ENCODE data around the gene TGFB2.
A peak's percentile ranks its signal among the peaks of the same experiment; 100 is the strongest.

Gene TGFB2

DNA sequence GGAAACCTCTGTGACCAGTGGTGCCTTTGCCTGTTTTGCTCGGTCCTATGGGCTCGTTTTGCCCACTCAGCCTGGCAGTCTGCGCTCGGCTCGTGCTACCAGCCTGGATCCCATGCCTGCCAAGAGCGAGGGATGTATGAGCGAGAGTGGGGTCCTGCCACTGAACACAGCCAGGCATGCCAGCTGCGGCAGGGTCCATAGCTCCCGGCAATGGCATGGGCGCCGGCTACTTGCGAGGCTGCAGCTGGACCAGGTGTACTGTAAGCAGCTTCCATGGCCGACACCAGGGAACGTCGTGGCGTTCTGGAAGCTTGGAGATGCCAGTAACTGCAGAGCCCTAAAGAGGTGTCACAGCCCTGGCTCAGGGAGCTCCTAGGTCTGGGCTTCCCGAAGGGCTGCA, 22.4 kb upstream of the TGFB2 start:
- Mint-ChIP-seq H3K27me3 (ENCODE audit: low read depth, poor library complexity) (no peaks in the 10 kb centered on the region), H3K9me3 (no peaks in the 10 kb centered on the region), H3K27ac (peak overlapping the region; percentile 86), H3K36me3 (ENCODE audit: low read depth) (peaks cover 57% of the 10 kb centered on the region), H3K4me3 (no peak overlapping the region), H3K4me1 (no peaks in the 10 kb centered on the region)
- DNase-seq, result no peak
- TF ChIP-seq, protein P1, sequence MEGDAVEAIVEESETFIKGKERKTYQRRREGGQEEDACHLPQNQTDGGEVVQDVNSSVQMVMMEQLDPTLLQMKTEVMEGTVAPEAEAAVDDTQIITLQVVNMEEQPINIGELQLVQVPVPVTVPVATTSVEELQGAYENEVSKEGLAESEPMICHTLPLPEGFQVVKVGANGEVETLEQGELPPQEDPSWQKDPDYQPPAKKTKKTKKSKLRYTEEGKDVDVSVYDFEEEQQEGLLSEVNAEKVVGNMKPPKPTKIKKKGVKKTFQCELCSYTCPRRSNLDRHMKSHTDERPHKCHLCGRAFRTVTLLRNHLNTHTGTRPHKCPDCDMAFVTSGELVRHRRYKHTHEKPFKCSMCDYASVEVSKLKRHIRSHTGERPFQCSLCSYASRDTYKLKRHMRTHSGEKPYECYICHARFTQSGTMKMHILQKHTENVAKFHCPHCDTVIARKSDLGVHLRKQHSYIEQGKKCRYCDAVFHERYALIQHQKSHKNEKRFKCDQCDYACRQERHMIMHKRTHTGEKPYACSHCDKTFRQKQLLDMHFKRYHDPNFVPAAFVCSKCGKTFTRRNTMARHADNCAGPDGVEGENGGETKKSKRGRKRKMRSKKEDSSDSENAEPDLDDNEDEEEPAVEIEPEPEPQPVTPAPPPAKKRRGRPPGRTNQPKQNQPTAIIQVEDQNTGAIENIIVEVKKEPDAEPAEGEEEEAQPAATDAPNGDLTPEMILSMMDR (IDR thresholded peaks at IDR 0.05), result no peak

DNA sequence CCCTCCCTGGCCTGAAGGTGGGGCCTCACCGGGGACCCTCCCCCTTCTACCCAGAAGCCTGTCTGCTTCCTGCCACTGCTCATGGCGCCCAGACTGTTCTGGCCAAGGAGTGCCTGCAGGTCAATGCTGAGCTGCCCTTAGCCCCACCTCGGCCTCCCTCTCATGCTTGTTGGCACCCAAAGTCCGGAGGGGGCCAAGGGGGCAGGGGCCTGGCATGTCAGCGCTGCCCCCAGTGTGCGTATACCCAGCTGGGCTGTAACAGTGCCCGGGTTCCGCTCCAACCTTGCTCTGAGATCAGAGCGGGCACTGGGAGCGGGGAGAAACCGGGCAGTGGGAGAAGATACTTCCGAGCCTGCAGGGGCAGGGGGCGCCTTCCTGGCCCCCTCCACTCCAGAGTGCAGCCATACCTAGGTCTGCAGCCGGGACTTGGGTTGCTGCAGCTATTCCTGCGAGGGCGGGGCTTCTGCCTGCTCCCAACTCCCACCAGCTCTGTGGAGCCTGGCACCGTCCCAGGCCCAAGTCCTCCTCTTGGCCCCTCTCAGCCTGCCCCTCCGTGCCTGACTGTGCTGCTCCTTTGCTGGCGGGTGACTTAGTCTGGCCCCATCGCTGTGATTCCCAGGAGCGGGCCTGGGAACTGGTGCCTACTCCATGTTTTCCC, 21.4 kb upstream of the TGFB2 start:
- TF ChIP-seq, protein P1 (IDR thresholded peaks at IDR 0.05), result no peak
- H3K36me3 Mint-ChIP-seq (ENCODE audit: low read depth), result peaks cover 61% of the 10 kb centered on the region

DNA sequence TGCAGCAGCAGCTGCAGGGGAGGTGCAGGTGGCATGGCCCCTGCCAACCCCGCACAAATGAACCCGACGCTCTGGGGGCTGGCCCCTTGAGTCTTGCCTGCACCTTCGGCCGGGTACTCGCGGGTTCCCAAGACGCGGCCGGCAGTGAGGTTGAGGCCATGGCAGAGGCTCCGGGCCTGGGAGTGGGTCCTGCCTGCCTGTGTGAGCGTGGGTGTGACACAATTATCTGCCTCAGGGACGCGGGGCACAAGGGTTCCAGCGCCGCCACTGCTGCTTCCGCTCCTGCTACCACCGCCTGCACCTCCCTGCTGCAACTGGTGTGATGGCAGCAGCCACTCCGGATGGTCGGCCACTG, 20.9 kb upstream of the TGFB2 start:
- TF ChIP-seq, protein P1 (IDR thresholded peaks at IDR 0.05), result no peak
- DNase-seq, result no peak
- no peaks in the 10 kb centered on the region for H3K9me3 Mint-ChIP-seq
- H3K4me3 Mint-ChIP-seq, result no peak overlapping the region
- H3K27ac Mint-ChIP-seq, result no peak overlapping the region
- H3K27me3 Mint-ChIP-seq (ENCODE audit: low read depth, poor library complexity), result no peaks in the 10 kb centered on the region
- no peaks in the 10 kb centered on the region for H3K4me1 Mint-ChIP-seq
- H3K36me3 Mint-ChIP-seq (ENCODE audit: low read depth), result peaks cover 57% of the 10 kb centered on the region

More for the DNA sequence above, 21.4 kb upstream of the TGFB2 start:
- H3K9me3 Mint-ChIP-seq, result no peaks in the 10 kb centered on the region
- H3K27me3 Mint-ChIP-seq (ENCODE audit: low read depth, poor library complexity), result no peaks in the 10 kb centered on the region
- H3K4me3 Mint-ChIP-seq, result no peak overlapping the region
- no peak overlapping the region for H3K27ac Mint-ChIP-seq
- no peak for DNase-seq
- no peaks in the 10 kb centered on the region for H3K4me1 Mint-ChIP-seq

DNA sequence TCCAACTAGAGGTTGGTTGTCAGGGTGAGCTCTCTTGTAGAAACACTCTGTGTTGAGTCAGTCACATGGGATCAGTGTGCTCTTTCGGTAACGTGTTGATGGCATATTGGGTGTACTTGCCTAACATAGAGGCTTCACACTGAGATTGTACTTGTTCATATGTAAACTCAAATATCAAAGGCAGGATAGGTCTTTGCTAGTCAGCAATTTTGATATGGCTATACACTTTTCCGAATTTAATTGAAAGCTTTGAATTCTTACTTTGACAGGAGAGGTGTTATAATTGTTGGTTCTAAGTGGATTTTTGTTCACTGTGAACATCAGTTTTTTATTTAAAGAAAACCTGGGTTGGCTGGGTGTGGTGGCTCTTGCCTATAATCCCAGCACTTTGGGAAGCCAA, 16.4 kb upstream of the TGFB2 start:
- DNase-seq, result no peak
- Mint-ChIP-seq H3K27me3 (ENCODE audit: low read depth, poor library complexity) (no peaks in the 10 kb centered on the region), H3K9me3 (no peaks in the 10 kb centered on the region), H3K36me3 (ENCODE audit: low read depth) (peaks cover 61% of the 10 kb centered on the region), H3K4me1 (no peaks in the 10 kb centered on the region), H3K4me3 (no peak overlapping the region), H3K27ac (no peak overlapping the region)
- TF ChIP-seq, protein P1 (IDR thresholded peaks at IDR 0.05), result no peak

DNA sequence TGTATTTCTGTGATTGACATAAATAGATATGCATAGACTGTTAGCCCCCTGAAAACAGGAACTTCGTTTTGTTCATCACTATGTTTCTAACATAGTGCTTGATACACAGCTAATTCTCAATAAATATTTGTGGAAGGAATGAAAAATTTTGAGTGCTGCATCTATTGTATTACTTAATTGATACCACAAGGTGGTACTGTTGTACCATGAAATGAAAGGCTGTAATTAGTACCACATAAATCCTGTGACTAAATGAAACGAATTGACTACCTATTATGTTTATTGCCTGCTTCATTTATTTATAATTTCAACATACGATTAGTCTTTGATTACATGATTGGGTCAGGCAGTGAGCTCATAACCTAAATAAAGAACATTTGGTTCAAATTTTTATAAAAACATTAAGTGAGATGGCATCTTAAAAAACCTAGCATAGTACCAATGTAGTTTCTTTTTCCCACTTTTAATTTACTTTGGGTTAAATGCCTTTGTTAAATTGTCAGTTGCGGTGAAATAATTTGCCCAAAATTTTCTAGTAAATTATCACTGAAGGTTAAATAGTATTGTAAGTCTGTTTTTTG, 15.0 kb upstream of the TGFB2 start:
- no peaks in the 10 kb centered on the region for H3K27me3 Mint-ChIP-seq (ENCODE audit: low read depth, poor library complexity)
- no peaks in the 10 kb centered on the region for H3K4me1 Mint-ChIP-seq
- H3K27ac Mint-ChIP-seq, result no peak overlapping the region
- no peak overlapping the region for H3K4me3 Mint-ChIP-seq
- H3K9me3 Mint-ChIP-seq, result no peaks in the 10 kb centered on the region
- TF ChIP-seq, protein P1 (IDR thresholded peaks at IDR 0.05), result peak; percentile 66
- peaks cover 51% of the 10 kb centered on the region for H3K36me3 Mint-ChIP-seq (ENCODE audit: low read depth)
- no peak for DNase-seq

DNA sequence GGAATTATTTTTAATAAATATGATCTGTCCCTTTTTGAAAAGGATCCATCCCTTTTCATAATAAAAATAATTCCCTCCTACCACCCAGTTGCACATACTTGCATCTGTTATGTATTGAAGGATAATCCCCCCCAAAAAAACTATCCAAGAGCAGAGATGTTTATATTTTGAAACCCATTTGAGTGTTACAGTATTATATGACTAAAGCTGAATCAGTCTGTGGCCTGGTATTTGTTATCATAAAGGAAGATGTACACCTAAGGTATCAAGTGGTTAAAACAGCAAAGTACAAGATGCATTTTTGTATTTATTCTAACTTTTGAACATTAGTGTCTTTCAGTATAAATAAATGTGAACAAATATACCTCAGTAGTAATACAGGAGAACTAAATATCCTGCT, 12.7 kb upstream of the TGFB2 start:
- H3K27ac Mint-ChIP-seq, result no peak overlapping the region
- peaks cover 32% of the 10 kb centered on the region for H3K36me3 Mint-ChIP-seq (ENCODE audit: low read depth)
- no peaks in the 10 kb centered on the region for H3K27me3 Mint-ChIP-seq (ENCODE audit: low read depth, poor library complexity)
- TF ChIP-seq, protein P1 (IDR thresholded peaks at IDR 0.05), result no peak
- H3K4me3 Mint-ChIP-seq, result no peak overlapping the region
- no peak for DNase-seq
- H3K9me3 Mint-ChIP-seq, result no peaks in the 10 kb centered on the region
- no peaks in the 10 kb centered on the region for H3K4me1 Mint-ChIP-seq
